Measurements from ENCODE around the gene SLC35C1.

DNA sequence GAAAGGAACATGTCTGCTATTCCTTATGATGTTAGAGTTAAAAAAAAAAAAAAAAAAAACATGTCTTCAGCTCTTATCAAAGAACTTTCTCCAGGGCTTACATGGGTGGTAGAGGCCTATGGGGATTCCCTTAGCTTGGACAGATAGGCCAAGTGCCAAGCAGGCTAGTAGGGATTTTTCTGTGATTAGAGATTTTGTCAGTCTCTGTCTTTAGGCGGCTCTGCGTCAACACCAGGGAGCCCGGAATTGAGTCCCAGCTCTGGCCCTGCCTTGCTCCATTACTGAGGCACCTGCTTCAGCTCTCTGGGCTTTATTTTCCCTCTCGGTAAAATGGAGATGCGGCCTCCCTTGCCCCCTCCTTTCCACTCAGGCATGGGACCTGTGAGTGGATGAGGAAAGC is 55.4 kb downstream of the SLC35C1 start:
- TF ChIP-seq PRDM15 (CRISPR knock-in tag; IDR thresholded peaks at IDR 0.05) (no peak), PHF21A (CRISPR knock-in tag; IDR thresholded peaks at IDR 0.05) (no peak), PHF8 (CRISPR knock-in tag; IDR thresholded peaks at IDR 0.05) (no peak), FOSL1 (CRISPR knock-in tag; IDR thresholded peaks at IDR 0.05; ENCODE audit: borderline replicate concordance) (no peak)

All from HepG2 (cell line).